Hepatocyte (in vitro differentiated cells): ENCODE data around the gene FCHSD2. TPM values are rescaled to one million over a fixed set of nuclear protein-coding genes. Genes with fewer than 3 reads are reported as not detected.

ENCODE experiments used
- DNase-seq: peaks from one replicate; pipeline ENCODE4 v3.0.0-alpha.2; 2016; ENCODE audit warnings: low spot score
- H2AFZ ChIP-seq: fragments of 200-600 bp; sonication (generic); 2 replicates; pipeline ENCODE4 v1.6.0; 2016; ENCODE audit warnings: antibody characterized with exemption, mild to moderate bottlenecking
- H3K27ac ChIP-seq: fragments of 200-600 bp; sonication (generic); 2 replicates; pipeline ENCODE4 v1.5.1; 2016; ENCODE audit warnings: mild to moderate bottlenecking
- H3K27me3 ChIP-seq: fragments of 200-600 bp; sonication (generic); 2 replicates; pipeline ENCODE4 v1.6.1; 2016
- H3K36me3 ChIP-seq: fragments of 200-600 bp; sonication (generic); replicated peaks from 2 replicates; pipeline ENCODE4 v1.5.1; 2016; ENCODE audit warnings: low read depth; ENCODE audit not compliant: insufficient read depth
- H3K4me1 ChIP-seq: fragments of 200-600 bp; sonication (generic); 2 replicates; pipeline ENCODE4 v1.5.1; 2016; ENCODE audit warnings: mild to moderate bottlenecking, moderate library complexity; ENCODE audit not compliant: insufficient read depth
- H3K4me2 ChIP-seq: fragments of 200-600 bp; sonication (generic); 2 replicates; pipeline ENCODE4 v1.6.0; 2016
- H3K4me3 ChIP-seq: fragments of 200-600 bp; sonication (generic); 2 replicates; pipeline ENCODE4 v1.5.1; 2016; ENCODE audit warnings: mild to moderate bottlenecking
- H3K79me2 ChIP-seq: fragments of 200-600 bp; sonication (generic); 2 replicates; pipeline ENCODE4 v1.6.0; 2017; ENCODE audit warnings: mild to moderate bottlenecking
- H3K9me2 ChIP-seq: fragments of 200-600 bp; sonication (generic); replicated peaks from 2 replicates; pipeline ENCODE4 v1.6.0; 2017; ENCODE audit warnings: mild to moderate bottlenecking; ENCODE audit not compliant: insufficient read depth
- H3K9me3 ChIP-seq: fragments of 200-600 bp; sonication (generic); 2 replicates; pipeline ENCODE4 v1.5.1; 2016; ENCODE audit warnings: low read depth, mild to moderate bottlenecking
- H4K20me1 ChIP-seq: fragments of 200-600 bp; sonication (generic); 2 replicates; pipeline ENCODE4 v1.6.0; 2016; ENCODE audit warnings: mild to moderate bottlenecking; ENCODE audit not compliant: insufficient read depth, poor library complexity, severe bottlenecking
- EZH2 ChIP-seq: fragments of 200-600 bp; sonication (generic); IDR thresholded peaks from 2 replicates; pipeline ENCODE4 v1.6.1; 2016; ENCODE audit warnings: antibody characterized with exemption, mild to moderate bottlenecking, borderline replicate concordance
- EZH2phosphoT487 ChIP-seq: fragments of 200-600 bp; sonication (generic); IDR thresholded peaks from one replicate; pipeline ENCODE4 v1.6.1; 2018; ENCODE audit warnings: antibody characterized with exemption, mild to moderate bottlenecking, low read depth, moderate library complexity; ENCODE audit not compliant: unreplicated experiment, severe bottlenecking
- WGBS: methylation state at CpG from one replicate; pipeline ENCODE4 v1.1.6; 2016; ENCODE audit warnings: low lambda C conversion rate; ENCODE audit errors: missing lambda C conversion rate; 5-methylcytosine and 5-hydroxymethylcytosine counted together
- polyA plus RNA-seq: library from polyadenylated mRNA; unstranded; fragments of >200 nt; fragmentation: Nextera tagmentation; extraction: Ambion mirVana; gene quantifications from 2 replicates; pipeline ENCODE4 v1.2.1, GENCODE V29; 2016
- total RNA-seq: library from RNA; depleted of rRNA; stranded (reverse); fragments of >200 nt; gene quantifications from 2 replicates; pipeline ENCODE4 v1.2.3, GENCODE V29; 2014
- TF ChIP-seq, protein P1 (sequence below): fragments of 200-600 bp; sonication (generic); IDR thresholded peaks from 2 replicates; pipeline ENCODE4 v1.5.1; 2016; ENCODE audit warnings: antibody characterized with exemption, mild to moderate bottlenecking; ENCODE audit not compliant: poor library complexity

Gene FCHSD2
- total and polyA plus RNA-seq, 2 experiments from 2014 or later: 9.1 to 13.1 TPM

DNA sequence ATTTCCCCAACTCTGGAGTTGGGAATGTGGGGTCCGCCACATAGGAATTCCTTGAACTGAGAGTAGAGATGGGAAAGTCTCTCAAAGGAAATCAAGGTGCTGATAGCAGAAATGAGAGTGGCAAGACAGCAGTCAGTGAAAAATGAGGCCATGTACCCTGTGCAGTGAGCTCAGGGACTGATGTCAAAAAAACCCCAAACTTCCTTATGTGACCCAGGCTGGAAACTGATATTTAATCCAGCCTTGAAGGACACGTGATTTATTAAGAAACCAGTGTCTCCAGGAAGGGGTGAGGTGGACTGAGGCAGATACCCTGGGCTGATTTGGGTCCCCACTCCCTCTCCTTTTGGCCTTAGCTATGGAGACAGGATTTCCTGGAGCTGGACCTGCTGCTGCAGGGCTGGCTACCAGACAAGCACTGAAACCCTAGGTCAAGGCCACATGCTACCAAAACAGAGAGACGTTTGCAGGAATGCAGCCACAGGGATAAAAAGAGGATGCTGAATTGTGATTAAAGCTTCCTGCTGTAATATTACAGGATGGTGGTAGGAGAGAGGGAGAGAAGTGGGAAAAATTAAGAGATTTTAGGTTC is 25.3 kb upstream of the FCHSD2 start:
- H3K27me3 ChIP-seq: no peaks in the 10 kb centered on the region

DNA sequence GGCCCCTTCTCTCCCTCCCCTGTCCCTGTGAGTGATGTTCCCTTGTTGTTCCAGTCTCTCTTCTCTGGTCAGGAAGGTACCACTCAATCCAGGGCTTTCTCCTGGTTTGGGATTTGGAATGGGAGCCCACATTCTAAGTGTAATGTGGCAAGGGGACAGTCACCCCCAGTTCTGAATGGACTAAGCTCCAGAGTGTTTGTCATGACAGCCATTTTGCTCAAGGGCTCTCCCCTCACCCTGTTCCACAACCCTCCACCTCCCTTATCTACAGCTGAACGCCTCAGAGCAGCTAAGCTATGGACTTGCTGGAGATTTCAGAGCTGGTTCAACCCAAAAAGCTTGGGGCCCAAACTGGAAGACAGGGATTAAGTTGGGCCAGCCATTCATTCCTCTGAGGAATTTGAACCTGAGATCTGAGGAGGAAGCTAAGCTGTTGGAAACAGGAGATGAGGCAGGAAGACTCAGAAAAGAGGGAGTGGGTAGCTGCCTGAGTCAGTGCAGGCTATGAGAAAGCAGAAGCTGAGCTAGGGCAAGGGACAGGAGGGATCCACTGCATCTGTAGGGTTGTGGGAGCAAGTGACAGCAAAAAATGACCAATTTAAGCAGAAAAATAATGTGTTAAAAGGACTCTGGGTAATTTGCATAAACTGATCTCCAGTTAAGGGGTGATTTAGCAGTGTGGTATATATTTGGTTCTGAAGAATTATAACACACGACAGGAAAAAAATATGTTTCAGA is 22.9 kb upstream of the FCHSD2 start:
- H3K36me3 ChIP-seq: no peaks in the 10 kb centered on the region

More for the DNA sequence above, 25.3 kb upstream of the FCHSD2 start:
- Histone ChIP-seq H3K4me3 (no peak overlapping the region), H2AFZ (no peak overlapping the region), H3K4me1 (no peaks in the 10 kb centered on the region), H4K20me1 (no peaks in the 10 kb centered on the region), H3K9me2 (no peaks in the 10 kb centered on the region), H3K4me2 (no peak overlapping the region), H3K27ac (no peak overlapping the region), H3K9me3 (no peaks in the 10 kb centered on the region), H3K79me2 (no peaks in the 10 kb centered on the region), H3K36me3 (no peaks in the 10 kb centered on the region)
- no peak for DNase-seq
- 75% methylated on average over 3 of the region's 3 CpGs for WGBS
- no peak for TF ChIP-seq EZH2
- TF ChIP-seq EZH2phosphoT487: no peak
- TF ChIP-seq, protein P1, sequence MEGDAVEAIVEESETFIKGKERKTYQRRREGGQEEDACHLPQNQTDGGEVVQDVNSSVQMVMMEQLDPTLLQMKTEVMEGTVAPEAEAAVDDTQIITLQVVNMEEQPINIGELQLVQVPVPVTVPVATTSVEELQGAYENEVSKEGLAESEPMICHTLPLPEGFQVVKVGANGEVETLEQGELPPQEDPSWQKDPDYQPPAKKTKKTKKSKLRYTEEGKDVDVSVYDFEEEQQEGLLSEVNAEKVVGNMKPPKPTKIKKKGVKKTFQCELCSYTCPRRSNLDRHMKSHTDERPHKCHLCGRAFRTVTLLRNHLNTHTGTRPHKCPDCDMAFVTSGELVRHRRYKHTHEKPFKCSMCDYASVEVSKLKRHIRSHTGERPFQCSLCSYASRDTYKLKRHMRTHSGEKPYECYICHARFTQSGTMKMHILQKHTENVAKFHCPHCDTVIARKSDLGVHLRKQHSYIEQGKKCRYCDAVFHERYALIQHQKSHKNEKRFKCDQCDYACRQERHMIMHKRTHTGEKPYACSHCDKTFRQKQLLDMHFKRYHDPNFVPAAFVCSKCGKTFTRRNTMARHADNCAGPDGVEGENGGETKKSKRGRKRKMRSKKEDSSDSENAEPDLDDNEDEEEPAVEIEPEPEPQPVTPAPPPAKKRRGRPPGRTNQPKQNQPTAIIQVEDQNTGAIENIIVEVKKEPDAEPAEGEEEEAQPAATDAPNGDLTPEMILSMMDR: no peak

DNA sequence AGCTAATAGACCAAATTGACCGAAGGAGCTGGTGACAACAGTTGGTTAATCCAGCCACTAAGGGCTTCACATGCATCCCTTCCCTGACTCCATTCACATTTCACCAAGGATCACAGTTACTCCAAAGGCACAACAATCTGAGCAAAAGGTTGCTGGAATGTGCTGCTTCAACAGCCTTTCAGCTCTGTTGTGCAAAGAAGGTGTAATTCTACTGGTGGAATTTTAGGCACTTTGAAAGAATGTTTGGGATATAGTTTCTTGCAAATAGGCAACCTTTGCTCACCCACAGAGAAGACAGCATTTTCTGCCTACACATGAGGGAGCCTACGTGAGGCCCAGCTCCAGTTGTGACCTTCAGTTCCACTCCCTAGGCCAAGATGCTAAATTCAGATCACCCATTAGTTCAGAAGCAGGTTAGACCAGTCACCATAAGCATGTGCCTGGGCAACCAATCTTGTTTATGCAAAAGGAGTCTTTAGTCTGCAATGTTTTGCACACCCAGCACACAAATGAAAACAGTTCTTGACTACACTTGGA is 21.6 kb upstream of the FCHSD2 start:
- Histone ChIP-seq H3K36me3 (no peaks in the 10 kb centered on the region), H3K27ac (no peak overlapping the region), H3K9me2 (no peaks in the 10 kb centered on the region), H3K27me3 (no peaks in the 10 kb centered on the region), H3K4me1 (peaks cover 13% of the 10 kb centered on the region), H3K79me2 (no peaks in the 10 kb centered on the region), H3K4me3 (no peak overlapping the region), H4K20me1 (no peaks in the 10 kb centered on the region), H3K4me2 (no peak overlapping the region), H3K9me3 (no peaks in the 10 kb centered on the region), H2AFZ (no peak overlapping the region)
- TF ChIP-seq, protein P1: no peak
- TF ChIP-seq EZH2phosphoT487 (no peak), EZH2 (no peak)
- 88% methylated on average over 2 of the region's 2 CpGs for WGBS
- no peak for DNase-seq

More for the DNA sequence above, 22.9 kb upstream of the FCHSD2 start:
- Histone ChIP-seq H3K4me3 (no peak overlapping the region), H2AFZ (no peak overlapping the region), H3K9me3 (no peaks in the 10 kb centered on the region), H4K20me1 (no peaks in the 10 kb centered on the region), H3K4me1 (peaks cover 3% of the 10 kb centered on the region), H3K4me2 (no peak overlapping the region), H3K27me3 (no peaks in the 10 kb centered on the region), H3K27ac (no peak overlapping the region), H3K9me2 (no peaks in the 10 kb centered on the region), H3K79me2 (no peaks in the 10 kb centered on the region)
- WGBS: 75% methylated on average over 2 of the region's 2 CpGs
- TF ChIP-seq EZH2phosphoT487 (no peak), EZH2 (no peak)
- TF ChIP-seq, protein P1: no peak
- DNase-seq: no peak
